Natural killer cell (primary cell): ENCODE measurements around the gene C18orf63. TPM values are rescaled to one million over a fixed set of nuclear protein-coding genes. Genes with fewer than 3 reads are reported as not detected.

ENCODE experiments used
- ATAC-seq, 3 donors: fragments of 150-1000 bp in 2 of 3; fragments of 200-7000 bp in 1 of 3; cut with Tn5 transposase; 1 replicate in 1 of 3; 2 replicates in 2 of 3; pipeline ENCODE4 v1.10.0; 2021; ENCODE audit warnings: mild to moderate bottlenecking in 2 of 3, moderate library complexity in 2 of 3
- DNase-seq, 2 donors: peaks; one replicate each; pipeline versions ENCODE4 v3.0.0 to v3.0.0-alpha.2; 2013 to 2021; ENCODE audit warnings: mixed read lengths in 1 of 2
- H3K27ac ChIP-seq: one replicate; pipeline ENCODE4 v1.5.1; 2013; ENCODE audit warnings: mild to moderate bottlenecking, low read length
- H3K27me3 ChIP-seq: one replicate; pipeline ENCODE4 v1.6.1; 2013; ENCODE audit warnings: low read length; ENCODE audit not compliant: control insufficient read depth, insufficient read depth
- H3K36me3 ChIP-seq: one replicate; pipeline ENCODE4 v1.6.1; 2013; ENCODE audit warnings: low read length; ENCODE audit not compliant: control insufficient read depth, insufficient read depth
- H3K4me1 ChIP-seq: one replicate; pipeline ENCODE4 v1.6.1; 2013; ENCODE audit warnings: low read length; ENCODE audit not compliant: control insufficient read depth, insufficient read depth
- H3K4me3 ChIP-seq: one replicate; pipeline ENCODE4 v1.5.1; 2013; ENCODE audit warnings: low read length
- H3K9me3 ChIP-seq: one replicate; pipeline ENCODE4 v1.6.1; 2013; ENCODE audit warnings: low read length; ENCODE audit not compliant: control insufficient read depth, insufficient read depth
- H3K27ac Mint-ChIP-seq, 2 donors: one replicate each; pipeline ENCODE4 v1.8.0; 2022; ENCODE audit warnings: mild to moderate bottlenecking in 2 of 2, mixed read lengths in 2 of 2, moderate library complexity in 1 of 2
- H3K27me3 Mint-ChIP-seq, 2 donors: one replicate each; pipeline ENCODE4 v1.8.0; 2022; ENCODE audit warnings: low read depth in 2 of 2, mixed read lengths in 2 of 2
- H3K36me3 Mint-ChIP-seq: one replicate; pipeline ENCODE4 v1.8.0; 2022; ENCODE audit warnings: mixed read lengths
- H3K4me1 Mint-ChIP-seq, 2 donors: one replicate each; pipeline ENCODE4 v1.8.0; 2022; ENCODE audit warnings: mixed read lengths in 2 of 2
- H3K4me3 Mint-ChIP-seq: one replicate; pipeline ENCODE4 v1.8.0; 2022; ENCODE audit warnings: mild to moderate bottlenecking, moderate library complexity, mixed read lengths
- H3K9me3 Mint-ChIP-seq, 2 donors: one replicate each; pipeline ENCODE4 v1.8.0; 2022; ENCODE audit warnings: mixed read lengths in 2 of 2
- CTCF ChIP-seq: fragments of 200-600 bp; IDR thresholded peaks from one replicate; pipeline ENCODE4 v1.8.0; 2022; ENCODE audit warnings: antibody characterized with exemption
- WGBS: methylation state at CpG from one replicate; pipeline ENCODE4 v1.1.7; 2013; ENCODE audit warnings: missing lambda C conversion rate; ENCODE audit not compliant: insufficient coverage; 5-methylcytosine and 5-hydroxymethylcytosine counted together
- intact Hi-C: fragments of 100-400 bp; cut with micrococcal nuclease; formaldehyde crosslinking; loops from one replicate; pipeline ENCODE4 v1.14.2; 2022
- total RNA-seq, 4 donors: library from RNA; stranded (reverse); fragments of 120-200 nt in 1 of 4; gene quantifications; one replicate each; pipeline versions ENCODE4 v1.2.3 to v1.2.4, GENCODE V29; 2013 to 2022

C18orf63 gene
- total RNA-seq, 3 donors from 2014 or later (not counting 1 experiment from before 2014, with no cell fraction given), result not detected

- Histone ChIP-seq H3K27ac (no peak overlapping the region), H3K4me1 (no peaks in the 10 kb centered on the region), H3K36me3 (no peaks in the 10 kb centered on the region), H3K4me3 (no peak overlapping the region), H3K9me3 (no peaks in the 10 kb centered on the region), H3K27me3 (peaks cover 5% of the 10 kb centered on the region)
- no peak for ATAC-seq
- H3K4me3 Mint-ChIP-seq, result no peak overlapping the region
- H3K36me3 Mint-ChIP-seq, result no peaks in the 10 kb centered on the region
- WGBS, result 89% methylated on average over 4 of the region's 5 CpGs
- no peak overlapping the region for H3K27ac Mint-ChIP-seq
- peaks cover 11 to 18% of the 10 kb centered on the region in 2 donors for H3K27me3 Mint-ChIP-seq
- intact Hi-C loops, result loop anchor here (10.0 kb wide), 1 partner anchor 1573 kb away; no protein-coding TSS in a partner anchor
- H3K4me1 Mint-ChIP-seq, result no peaks in the 10 kb centered on the region
- TF ChIP-seq CTCF, result no peak
- H3K9me3 Mint-ChIP-seq, result no peaks in the 10 kb centered on the region
- DNase-seq, result no peak
Measured at GRCh38 chr18:74337155-74337911, 21.7 kb downstream of the C18orf63 start.

GRCh38 chr18:74337912-74338309 is 22.3 kb downstream of the C18orf63 start:
- Histone ChIP-seq H3K36me3 (no peaks in the 10 kb centered on the region), H3K27ac (no peak overlapping the region), H3K27me3 (peaks cover 5% of the 10 kb centered on the region), H3K4me1 (no peaks in the 10 kb centered on the region), H3K9me3 (no peaks in the 10 kb centered on the region), H3K4me3 (no peak overlapping the region)
- peaks cover 13 to 23% of the 10 kb centered on the region in 2 donors for H3K27me3 Mint-ChIP-seq
- 80% methylated on average over 1 of the region's 1 CpG for WGBS
- H3K4me1 Mint-ChIP-seq, result no peaks in the 10 kb centered on the region
- DNase-seq (no peak), ATAC-seq (no peak)
- no peak for TF ChIP-seq CTCF
- no peak overlapping the region for H3K4me3 Mint-ChIP-seq
- H3K36me3 Mint-ChIP-seq, result no peaks in the 10 kb centered on the region
- H3K27ac Mint-ChIP-seq, result no peak overlapping the region
- no peaks in the 10 kb centered on the region for H3K9me3 Mint-ChIP-seq
- intact Hi-C loops, result loop anchor here (10.0 kb wide), 1 partner anchor 1573 kb away; no protein-coding TSS in a partner anchor

DNA sequence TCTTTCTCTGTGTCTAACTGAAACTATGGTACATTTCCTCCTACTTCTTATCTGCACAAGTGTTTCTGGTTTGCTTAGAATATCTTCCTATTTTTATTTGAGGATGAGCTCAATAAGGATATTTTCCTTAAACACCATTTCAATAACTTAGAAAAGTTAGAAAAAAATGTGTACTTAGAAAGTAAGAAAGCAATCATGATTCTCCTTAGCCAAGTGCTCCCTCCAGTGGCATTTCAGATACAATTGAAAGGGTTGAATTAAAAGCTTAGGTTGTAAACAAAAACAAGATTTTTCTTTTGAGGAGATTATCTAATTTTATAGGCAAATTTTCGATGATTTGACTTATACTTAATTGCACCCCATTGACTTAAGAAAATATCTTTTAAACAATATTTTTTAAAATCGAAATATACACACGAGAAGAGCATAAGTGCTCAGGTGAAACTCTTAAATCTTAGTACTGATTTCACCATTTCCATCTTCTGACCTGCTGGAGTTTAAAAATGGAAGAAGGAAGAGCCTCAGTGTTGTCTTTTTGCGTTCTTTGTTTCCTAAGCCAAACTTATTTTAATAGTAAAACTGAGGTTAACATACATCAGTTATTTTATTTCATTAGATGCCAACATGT is 26.9 kb downstream of the C18orf63 start:
- WGBS, result no CpG with 5 or more reads among the region's 4 CpGs
- Mint-ChIP-seq H3K4me3 (no peak overlapping the region), H3K4me1 (no peaks in the 10 kb centered on the region), H3K27me3 (peaks cover 10 to 32% of the 10 kb centered on the region in 2 donors), H3K9me3 (no peaks in the 10 kb centered on the region), H3K27ac (no peak overlapping the region), H3K36me3 (no peaks in the 10 kb centered on the region)
- no peaks in the 10 kb centered on the region for H3K36me3 ChIP-seq
- H3K27me3 ChIP-seq, result peaks cover 5% of the 10 kb centered on the region
- no peaks in the 10 kb centered on the region for H3K4me1 ChIP-seq
- H3K4me3 ChIP-seq, result no peak overlapping the region
- H3K9me3 ChIP-seq, result no peaks in the 10 kb centered on the region
- H3K27ac ChIP-seq, result no peak overlapping the region
- intact Hi-C loops, result loop anchor here (1.0 kb wide), 1 partner anchor 146 kb away; no protein-coding TSS in a partner anchor
- no peak for ATAC-seq
- DNase-seq, result peak in 1 of 2 donors; percentile 76
- TF ChIP-seq CTCF, result peak; percentile 32
